ENCODE results near the gene S100A12.

- TF ChIP-seq, protein P1, sequence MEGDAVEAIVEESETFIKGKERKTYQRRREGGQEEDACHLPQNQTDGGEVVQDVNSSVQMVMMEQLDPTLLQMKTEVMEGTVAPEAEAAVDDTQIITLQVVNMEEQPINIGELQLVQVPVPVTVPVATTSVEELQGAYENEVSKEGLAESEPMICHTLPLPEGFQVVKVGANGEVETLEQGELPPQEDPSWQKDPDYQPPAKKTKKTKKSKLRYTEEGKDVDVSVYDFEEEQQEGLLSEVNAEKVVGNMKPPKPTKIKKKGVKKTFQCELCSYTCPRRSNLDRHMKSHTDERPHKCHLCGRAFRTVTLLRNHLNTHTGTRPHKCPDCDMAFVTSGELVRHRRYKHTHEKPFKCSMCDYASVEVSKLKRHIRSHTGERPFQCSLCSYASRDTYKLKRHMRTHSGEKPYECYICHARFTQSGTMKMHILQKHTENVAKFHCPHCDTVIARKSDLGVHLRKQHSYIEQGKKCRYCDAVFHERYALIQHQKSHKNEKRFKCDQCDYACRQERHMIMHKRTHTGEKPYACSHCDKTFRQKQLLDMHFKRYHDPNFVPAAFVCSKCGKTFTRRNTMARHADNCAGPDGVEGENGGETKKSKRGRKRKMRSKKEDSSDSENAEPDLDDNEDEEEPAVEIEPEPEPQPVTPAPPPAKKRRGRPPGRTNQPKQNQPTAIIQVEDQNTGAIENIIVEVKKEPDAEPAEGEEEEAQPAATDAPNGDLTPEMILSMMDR (IDR thresholded peaks at IDR 0.05), result no peak
- no peak for TF ChIP-seq POLR2AphosphoS5 (IDR thresholded peaks at IDR 0.05)
- no peak for TF ChIP-seq POLR2A (IDR thresholded peaks at IDR 0.05)
These were observed 38.8 kb downstream of the S100A12 start for GRCh38 chr1:153336650-153337049.
